GM19035 (cell line): Measurements from ENCODE around the gene KRTAP3-1.
"Not testable (repeated sequence)": the region's sequence is repeated elsewhere in the genome, so short reads cannot be mapped to it uniquely, and the experiment has no call there.

ENCODE experiments used
- ATAC-seq: cut with Tn5 transposase; IDR thresholded peaks from one replicate; pipeline ENCODE4 v1.9.1; 2021; ENCODE audit not compliant: unreplicated experiment

The KRTAP3-1 gene

GRCh38 chr17:41016578-41017215 lies 7.8 kb upstream of the KRTAP3-1 start:
- no peak for ATAC-seq

- no peak for ATAC-seq
Observed at GRCh38 chr17:41015454-41015853, 6.5 kb upstream of the KRTAP3-1 start.

GRCh38 chr17:41013606-41014005 lies 4.7 kb upstream of the KRTAP3-1 start:
- no peak for ATAC-seq

- no peak for ATAC-seq
Observed at GRCh38 chr17:41013181-41013580, 4.3 kb upstream of the KRTAP3-1 start.

- no peak for ATAC-seq
Observed at GRCh38 chr17:41012326-41013120, 3.6 kb upstream of the KRTAP3-1 start.

GRCh38 chr17:41010441-41010840 lies 1.5 kb upstream of the KRTAP3-1 start:
- no peak for ATAC-seq

- no peak for ATAC-seq
Observed at GRCh38 chr17:41009936-41010335, 1.0 kb upstream of the KRTAP3-1 start.

- no peak for ATAC-seq
Observed at GRCh38 chr17:41009301-41009760, 403 bp upstream of the KRTAP3-1 start.

- no peak for ATAC-seq
Observed at GRCh38 chr17:41004397-41004796, 4.5 kb downstream of the KRTAP3-1 start.

- ATAC-seq, result no peak
Observed at GRCh38 chr17:41003926-41004325, 5.0 kb downstream of the KRTAP3-1 start.

- no peak for ATAC-seq
Observed at GRCh38 chr17:41002814-41003213, 6.1 kb downstream of the KRTAP3-1 start.

GRCh38 chr17:41001795-41002194 lies 7.1 kb downstream of the KRTAP3-1 start:
- ATAC-seq, result no peak

GRCh38 chr17:40999563-40999962 lies 9.4 kb downstream of the KRTAP3-1 start, which contains the start of gene KRTAP3-2:
Gene KRTAP3-2, minus strand, starts transcription at chr17:40999906. Its CDS starts 53 bp downstream, at chr17:40999853.
- ATAC-seq, result not testable (repeated sequence)

- no peak for ATAC-seq
Observed at GRCh38 chr17:40997361-40997760, 11.6 kb downstream of the KRTAP3-1 start.

- no peak for ATAC-seq
Observed at GRCh38 chr17:40996829-40997228, 12.1 kb downstream of the KRTAP3-1 start.

- no peak for ATAC-seq
Observed at GRCh38 chr17:40995116-40995515, 13.8 kb downstream of the KRTAP3-1 start.

GRCh38 chr17:40993839-40994238 lies 15.1 kb downstream of the KRTAP3-1 start, which contains the start of gene KRTAP3-3:
Gene KRTAP3-3, minus strand, starts transcription at chr17:40994164. Its CDS starts 67 bp downstream, at chr17:40994097.
- no peak for ATAC-seq

GRCh38 chr17:40993084-40993483 lies 15.8 kb downstream of the KRTAP3-1 start:
- no peak for ATAC-seq

GRCh38 chr17:40992666-40993065 lies 16.3 kb downstream of the KRTAP3-1 start:
- no peak for ATAC-seq

GRCh38 chr17:40986920-40987319 lies 22.0 kb downstream of the KRTAP3-1 start:
- ATAC-seq, result no peak

- ATAC-seq, result no peak
Observed at GRCh38 chr17:40984226-40984625, 24.7 kb downstream of the KRTAP3-1 start, which contains the start of gene KRT40. Gene KRT40, minus strand, starts transcription at chr17:40984326. Its CDS starts 53 bp downstream, at chr17:40984273.

- ATAC-seq, result no peak
Observed at GRCh38 chr17:40981115-40981514, 27.8 kb downstream of the KRTAP3-1 start.
